Heart left ventricle (tissue), 13 donors: ENCODE results near the gene NAXE.

Experiments used
- CTCF ChIP-seq, 12 donors: fragments of 200-600 bp; sonication (generic) in 4 of 12; IDR thresholded peaks; one replicate each; pipeline versions ENCODE4 v1.5.0 to v1.8.0; 2018 to 2022; ENCODE audit warnings: antibody characterized with exemption in 12 of 12, mild to moderate bottlenecking in 5 of 12
- POLR2A ChIP-seq, 2 donors: fragments of 450-650 bp; IDR thresholded peaks; one replicate each; pipeline ENCODE4 v1.6.1; 2017; ENCODE audit warnings: antibody characterized with exemption in 2 of 2, mild to moderate bottlenecking in 2 of 2, moderate library complexity in 2 of 2
- donor health status: ischemic (EF 13 %, LVEDD 7.1; RV severe dilation, severe dysfunction).
- donor health status: DM: no; HTN: yes; CAD: no.
- donor health status: DM: no; HTN: no; CAD: no.
- donor health status: ischemic (EF 25% LVEDD 6.9; RV normal size, moderate dysfunction).
- donor health status: ischemic (EF 25% LVEDD 5.7; RV mildly dilated, moderate dysfunction).
- donor health status: ischemic (EF 35%, LVEDD 5.7; RV mildly dilated, moderate dysfunction).
- donor health status: nonischemic (EF 11% LVEDD 7.7; RV severe dilation, severe dysfunction).
- donor health status: DM: yes; HTN: yes; CAD: no.
- donor health status: PGD.
- donor health status: ischemic (EF 29% LVEDD 5.4; RV normal size, mild dysfunction).
- donor health status: nonischemic (EF 23%, LVEDD 6.1; RV moderate dilation, normal function).

- TF ChIP-seq CTCF (IDR thresholded peaks at IDR 0.05) (no peak), POLR2A (IDR thresholded peaks at IDR 0.05) (no peak)
Measured at GRCh38 chr1:156572663-156573018, 18.9 kb upstream of the NAXE start.
